GM12878 (cell line): ENCODE results near the gene UBE2L5. TPM values are rescaled to one million over a fixed set of nuclear protein-coding genes. Genes with fewer than 3 reads are reported as not detected.

Source experiments
- ATF7 ChIP-seq: fragments of 450-650 bp; IDR thresholded peaks from 2 replicates; pipeline ENCODE4 v1.6.1; 2016; ENCODE audit warnings: low read depth, mild to moderate bottlenecking
- BHLHE40 ChIP-seq, 2 experiments: fragments of 450-650 bp in 1 of 2; IDR thresholded peaks; 2 replicates each; pipeline ENCODE4 v1.6.1; 2011 to 2017; ENCODE audit warnings: low read depth in 2 of 2, borderline replicate concordance in 1 of 2, improper control_type of control experiment in 1 of 2, low read length in 1 of 2, mild to moderate bottlenecking in 1 of 2
- CHD1 ChIP-seq: IDR thresholded peaks from 2 replicates; pipeline ENCODE4 v1.6.1; 2012; ENCODE audit warnings: low read depth, low read length, improper control_type of control experiment
- ETV6 ChIP-seq, 2 experiments: fragments of 450-650 bp in 1 of 2; IDR thresholded peaks in 1 of 2; conservative IDR thresholded peaks in 1 of 2; 2 replicates each; pipeline ENCODE4 v1.6.1; 2014; ENCODE audit warnings: antibody characterized with exemption in 1 of 2, borderline replicate concordance in 1 of 2, low read depth in 1 of 2, mild to moderate bottlenecking in 1 of 2, moderate library complexity in 1 of 2
- FOXK2 ChIP-seq: fragments of 450-650 bp; IDR thresholded peaks from 2 replicates; pipeline ENCODE4 v1.6.1; 2017; ENCODE audit warnings: mild to moderate bottlenecking, moderate library complexity
- GATAD2B ChIP-seq: fragments of 450-650 bp; conservative IDR thresholded peaks from 2 replicates; pipeline ENCODE4 v1.6.1; 2017; ENCODE audit warnings: low read depth, mild to moderate bottlenecking, moderate library complexity
- JUND ChIP-seq: IDR thresholded peaks from 2 replicates; pipeline ENCODE4 v1.6.1; 2012; ENCODE audit warnings: low read depth, mild to moderate bottlenecking, low read length, improper control_type of control experiment, moderate library complexity
- KLF5 ChIP-seq: fragments of 450-650 bp; IDR thresholded peaks from 2 replicates; pipeline ENCODE4 v1.6.1; 2014; ENCODE audit warnings: mild to moderate bottlenecking; ENCODE audit not compliant: partially characterized antibody
- NBN ChIP-seq: fragments of 450-650 bp; IDR thresholded peaks from 2 replicates; pipeline ENCODE4 v1.6.1; 2016
- PAX5 ChIP-seq: IDR thresholded peaks from 2 replicates; pipeline ENCODE4 v1.6.1; 2011; ENCODE audit warnings: low read depth, low read length, borderline replicate concordance
- POU2F2 ChIP-seq: IDR thresholded peaks from 3 replicates; pipeline ENCODE4 v1.6.1; 2011; ENCODE audit warnings: low read depth, mild to moderate bottlenecking, low read length, borderline replicate concordance
- RAD21 ChIP-seq: IDR thresholded peaks from 2 replicates; pipeline ENCODE4 v1.6.1; 2011; ENCODE audit warnings: mild to moderate bottlenecking, low read depth, low read length, moderate library complexity; ENCODE audit not compliant: insufficient read depth
- RAD51 ChIP-seq: fragments of 450-650 bp; IDR thresholded peaks from 2 replicates; pipeline ENCODE4 v1.6.1; 2016; ENCODE audit warnings: moderate library complexity, mild to moderate bottlenecking, inconsistent platforms
- RB1 ChIP-seq: fragments of 450-650 bp; formaldehyde crosslinking; IDR thresholded peaks from 2 replicates; pipeline ENCODE4 v1.6.1; 2017; ENCODE audit warnings: mild to moderate bottlenecking, borderline replicate concordance
- RELB ChIP-seq: fragments of 450-650 bp; IDR thresholded peaks from 2 replicates; pipeline ENCODE4 v1.6.1; 2017; ENCODE audit warnings: low read depth, mild to moderate bottlenecking, moderate library complexity
- SIN3A ChIP-seq: IDR thresholded peaks from 2 replicates; pipeline ENCODE4 v1.6.1; 2012; ENCODE audit warnings: low read depth, low read length, improper control_type of control experiment
- SKIL ChIP-seq: fragments of 450-650 bp; IDR thresholded peaks from 2 replicates; pipeline ENCODE4 v1.6.1; 2017; ENCODE audit warnings: mild to moderate bottlenecking, low read depth, inconsistent platforms; ENCODE audit not compliant: poor library complexity, severe bottlenecking
- SPI1 ChIP-seq: IDR thresholded peaks from 2 replicates; pipeline ENCODE4 v1.6.1; 2011; ENCODE audit warnings: low read depth, mild to moderate bottlenecking, low read length, moderate library complexity, borderline replicate concordance; ENCODE audit not compliant: insufficient read depth
- TAF1 ChIP-seq: IDR thresholded peaks from 2 replicates; pipeline ENCODE4 v1.6.1; 2011; ENCODE audit warnings: mild to moderate bottlenecking, low read depth, low read length, borderline replicate concordance
- TCF12 ChIP-seq: IDR thresholded peaks from 2 replicates; pipeline ENCODE4 v1.6.1; 2011; ENCODE audit warnings: low read depth, mild to moderate bottlenecking, low read length
- TCF7 ChIP-seq: IDR thresholded peaks from 2 replicates; pipeline ENCODE4 v1.6.1; 2014; ENCODE audit warnings: antibody characterized with exemption, borderline replicate concordance
- ZNF217 ChIP-seq: fragments of 450-650 bp; IDR thresholded peaks from 2 replicates; pipeline ENCODE4 v1.6.1; 2017; ENCODE audit warnings: antibody characterized with exemption, mild to moderate bottlenecking
- ZNF687 ChIP-seq: fragments of 450-650 bp; IDR thresholded peaks from 2 replicates; pipeline ENCODE4 v1.6.1; 2017; ENCODE audit warnings: mild to moderate bottlenecking, moderate library complexity
- polyA plus RNA-seq, 11 experiments: library from polyadenylated mRNA; depleted of rRNA in 4 of 11; unstranded in 6 of 11; stranded (reverse) in 5 of 11; fragments of >200 nt; fragmentation: Nextera tagmentation in 4 of 11; fragmentation: Illumina TruSeq in 1 of 11; extraction: Ambion mirVana in 4 of 11; extraction: Trizol in 1 of 11; gene quantifications; 1 replicate in 1 of 11; 2 replicates in 10 of 11; pipeline versions ENCODE4 v1.2.1 to v1.2.3, GENCODE V29; 2011 to 2016; ENCODE audit warnings: inconsistent platforms in 2 of 11, missing spikeins in 2 of 11, low read depth in 1 of 11
- total RNA-seq, 4 experiments: library from RNA; depleted of rRNA in 3 of 4; stranded (reverse); fragments of >200 nt in 3 of 4; fragmentation: Illumina TruSeq in 1 of 4; extraction: Trizol in 1 of 4; gene quantifications; 2 replicates each; pipeline versions ENCODE4 v1.2.1 to v1.2.3, GENCODE V29; 2013 to 2021

The UBE2L5 gene
- total and polyA plus RNA-seq, 10 of the 15 experiments (the other 5 are each of a cell fraction or from before 2014, with no cell fraction given), result 0.03 to 1.1 (median 0.19) TPM; not detected in 2

GRCh38 chr13:30415430-30416030, 6.8 kb upstream of the UBE2L5 start (continued):
- no peak for TF ChIP-seq SPI1
- TF ChIP-seq RELB, result peak; percentile 61; the same call in 1 of the 2 replicates
- TF ChIP-seq RB1, result no peak
- no peak for TF ChIP-seq TCF12
- 0 out of 2 replicates have a peak, but pooled peaks have one; percentile 47 for TF ChIP-seq TCF7
- no peak for TF ChIP-seq GATAD2B
- TF ChIP-seq ETV6 (conservative IDR thresholded peaks at IDR 0.05 in 1 of 2, IDR thresholded peaks at IDR 0.05 in 1 of 2; ENCODE audit: borderline replicate concordance in 1 of 2, low read depth in 1 of 2), result peak in 1 of 2 experiments; percentile 28; a peak in 1 of 4 replicates
- peak; percentile 41; the same call in 1 of the 2 replicates for TF ChIP-seq PAX5
- peak; percentile 25; the same call in 1 of the 2 replicates for TF ChIP-seq TAF1
- peak; percentile 69 for TF ChIP-seq NBN
- no peak; the same call in 1 of the 2 replicates for TF ChIP-seq JUND
- TF ChIP-seq FOXK2, result peak; percentile 87
- TF ChIP-seq ZNF217, result peak; percentile 64; the same call in 1 of the 2 replicates
- TF ChIP-seq RAD51, result peak; percentile 29; the same call in 1 of the 2 replicates
- TF ChIP-seq ATF7, result peak; percentile 95
- peak in 1 of 2 experiments; percentile 53; a peak in 1 of 4 replicates for TF ChIP-seq BHLHE40 (IDR thresholded peaks at IDR 0.05; ENCODE audit: borderline replicate concordance in 1 of 2, low read depth in 2 of 2, low read length in 1 of 2)
- TF ChIP-seq CHD1, result peak; percentile 84; the same call in 1 of the 2 replicates
- peak; percentile 77 for TF ChIP-seq KLF5
- TF ChIP-seq POU2F2, result peak; percentile 83
- no peak for TF ChIP-seq RAD21
- TF ChIP-seq SIN3A, result no peak
- 0 out of 2 replicates have a peak, but pooled peaks have one; percentile 11 for TF ChIP-seq ZNF687
- peak; percentile 79 for TF ChIP-seq SKIL
